ENCODE results near the gene OR52E2. TPM values are rescaled to one million over a fixed set of nuclear protein-coding genes. Genes with fewer than 3 reads are reported as not detected.
"Not testable (repeated sequence)": the region's sequence is repeated elsewhere in the genome, so short reads cannot be mapped to it uniquely, and the experiment has no call there.

Gene OR52E2
- total RNA-seq, 2 experiments from 2014 or later: not detected

DNA sequence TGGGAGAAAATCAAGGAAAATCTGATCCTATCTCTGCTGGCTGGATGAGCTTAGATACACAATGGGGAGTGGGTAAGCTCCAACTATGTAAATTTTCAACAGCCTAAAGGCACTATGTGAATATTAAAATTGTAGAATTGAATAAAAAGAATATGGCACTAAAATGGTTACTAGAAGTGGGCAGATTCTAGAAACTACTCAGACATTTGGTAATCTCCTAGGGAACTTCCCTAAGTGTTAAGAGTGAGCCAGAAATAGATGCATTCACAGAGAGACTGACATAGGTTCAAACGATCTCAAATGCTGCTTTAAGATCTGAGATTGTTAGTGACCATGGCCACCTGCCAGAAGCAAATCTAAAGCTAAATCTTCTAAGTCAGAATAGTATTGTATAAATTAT lies 5.6 kb upstream of the OR52E2 start:
- TF ChIP-seq, protein P1, sequence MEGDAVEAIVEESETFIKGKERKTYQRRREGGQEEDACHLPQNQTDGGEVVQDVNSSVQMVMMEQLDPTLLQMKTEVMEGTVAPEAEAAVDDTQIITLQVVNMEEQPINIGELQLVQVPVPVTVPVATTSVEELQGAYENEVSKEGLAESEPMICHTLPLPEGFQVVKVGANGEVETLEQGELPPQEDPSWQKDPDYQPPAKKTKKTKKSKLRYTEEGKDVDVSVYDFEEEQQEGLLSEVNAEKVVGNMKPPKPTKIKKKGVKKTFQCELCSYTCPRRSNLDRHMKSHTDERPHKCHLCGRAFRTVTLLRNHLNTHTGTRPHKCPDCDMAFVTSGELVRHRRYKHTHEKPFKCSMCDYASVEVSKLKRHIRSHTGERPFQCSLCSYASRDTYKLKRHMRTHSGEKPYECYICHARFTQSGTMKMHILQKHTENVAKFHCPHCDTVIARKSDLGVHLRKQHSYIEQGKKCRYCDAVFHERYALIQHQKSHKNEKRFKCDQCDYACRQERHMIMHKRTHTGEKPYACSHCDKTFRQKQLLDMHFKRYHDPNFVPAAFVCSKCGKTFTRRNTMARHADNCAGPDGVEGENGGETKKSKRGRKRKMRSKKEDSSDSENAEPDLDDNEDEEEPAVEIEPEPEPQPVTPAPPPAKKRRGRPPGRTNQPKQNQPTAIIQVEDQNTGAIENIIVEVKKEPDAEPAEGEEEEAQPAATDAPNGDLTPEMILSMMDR (conservative IDR thresholded peaks at IDR 0.05; ENCODE audit: low read length): no peak
- TF ChIP-seq EZH2phosphoT487 (IDR thresholded peaks at IDR 0.05; ENCODE audit: borderline replicate concordance, low read depth, low read length): no peak
- no peak overlapping the region for H3K4me2 ChIP-seq (ENCODE audit: low read length)
- no peaks in the 10 kb centered on the region for H3K36me3 ChIP-seq (ENCODE audit: insufficient read depth, low read length)
- H4K20me1 ChIP-seq (ENCODE audit: insufficient read depth, low read length): no peaks in the 10 kb centered on the region
- BruUV-seq (replicated peaks): no TSS peak
- H3K79me2 ChIP-seq (ENCODE audit: insufficient read depth, low read depth, low read length): no peaks in the 10 kb centered on the region
- no peaks in the 10 kb centered on the region for H3K4me1 ChIP-seq (ENCODE audit: insufficient read depth, low read length, poor library complexity, severe bottlenecking)
- DNase-seq (ENCODE audit: low spot score): no peak
- no peaks in the 10 kb centered on the region for H3K9me2 ChIP-seq (ENCODE audit: insufficient read depth, low read length)
- ChIA-PET CTCF (ENCODE audit: unreplicated experiment) (no interaction called here), POLR2A (interaction anchor here (0.8 kb wide), 1 partner anchor 290 kb away, joined by 3 read pairs; no protein-coding TSS in a partner anchor)
- H3K27ac ChIP-seq (ENCODE audit: low read depth, low read length, poor library complexity, severe bottlenecking): no peak overlapping the region
- H2AFZ ChIP-seq (ENCODE audit: low read length): no peak overlapping the region
- intact Hi-C loops (cut with micrococcal nuclease; ENCODE audit: unreplicated experiment): no loop called here
- no peak overlapping the region for H3K4me3 ChIP-seq (ENCODE audit: low read depth, low read length, poor library complexity, severe bottlenecking)
- H3K9me3 ChIP-seq (ENCODE audit: low read length): no peaks in the 10 kb centered on the region

GRCh38 chr11:5058679-5059078 lies 748 bp downstream of the OR52E2 start:
- H3K4me1 ChIP-seq (ENCODE audit: insufficient read depth, low read length, poor library complexity, severe bottlenecking); H2AFZ ChIP-seq (ENCODE audit: low read length); H3K36me3 ChIP-seq (ENCODE audit: insufficient read depth, low read length); BruUV-seq (replicated peaks); H3K4me2 ChIP-seq (ENCODE audit: low read length); H3K9me3 ChIP-seq (ENCODE audit: low read length); H3K4me3 ChIP-seq (ENCODE audit: low read depth, low read length, poor library complexity, severe bottlenecking); H3K9me2 ChIP-seq (ENCODE audit: insufficient read depth, low read length); H4K20me1 ChIP-seq (ENCODE audit: insufficient read depth, low read length); H3K79me2 ChIP-seq (ENCODE audit: insufficient read depth, low read depth, low read length); POLR2A ChIA-PET; DNase-seq (ENCODE audit: low spot score); CTCF ChIA-PET (ENCODE audit: unreplicated experiment); H3K27ac ChIP-seq (ENCODE audit: low read depth, low read length, poor library complexity, severe bottlenecking); intact Hi-C loops (cut with micrococcal nuclease; ENCODE audit: unreplicated experiment): not testable (repeated sequence)

- H3K4me2 ChIP-seq (ENCODE audit: low read length): no peak overlapping the region
- ChIA-PET CTCF (ENCODE audit: unreplicated experiment) (no interaction called here), POLR2A (no interaction called here)
- intact Hi-C loops (cut with micrococcal nuclease; ENCODE audit: unreplicated experiment): no loop called here
- TF ChIP-seq EZH2phosphoT487 (IDR thresholded peaks at IDR 0.05; ENCODE audit: borderline replicate concordance, low read depth, low read length): no peak
- TF ChIP-seq, protein P1 (conservative IDR thresholded peaks at IDR 0.05; ENCODE audit: low read length): no peak
- H3K9me2 ChIP-seq (ENCODE audit: insufficient read depth, low read length): no peaks in the 10 kb centered on the region
- H3K36me3 ChIP-seq (ENCODE audit: insufficient read depth, low read length): no peaks in the 10 kb centered on the region
- no peaks in the 10 kb centered on the region for H4K20me1 ChIP-seq (ENCODE audit: insufficient read depth, low read length)
- no peaks in the 10 kb centered on the region for H3K9me3 ChIP-seq (ENCODE audit: low read length)
- H3K4me1 ChIP-seq (ENCODE audit: insufficient read depth, low read length, poor library complexity, severe bottlenecking): no peaks in the 10 kb centered on the region
- no peaks in the 10 kb centered on the region for H3K79me2 ChIP-seq (ENCODE audit: insufficient read depth, low read depth, low read length)
- H3K4me3 ChIP-seq (ENCODE audit: low read depth, low read length, poor library complexity, severe bottlenecking): no peak overlapping the region
- BruUV-seq (replicated peaks): no TSS peak
- H2AFZ ChIP-seq (ENCODE audit: low read length): no peak overlapping the region
- no peak for DNase-seq (ENCODE audit: low spot score)
- H3K27ac ChIP-seq (ENCODE audit: low read depth, low read length, poor library complexity, severe bottlenecking): no peak overlapping the region
These were observed 12.6 kb downstream of the OR52E2 start for GRCh38 chr11:5046754-5047330.
